Measurements from ENCODE around the gene PUS10. TPM values are rescaled to one million over a fixed set of nuclear protein-coding genes. Genes with fewer than 3 reads are reported as not detected.

PUS10 gene
- total RNA-seq, 1 donor from 2014 or later, result 6.0 TPM

GRCh38 chr2:60963190-60963589 lies 54.9 kb downstream of the PUS10 start:
- H3K27me3 Mint-ChIP-seq (ENCODE audit: unreplicated experiment), result no peaks in the 10 kb centered on the region
- TF ChIP-seq CTCF (IDR thresholded peaks at IDR 0.05), result no peak
- H3K27ac Mint-ChIP-seq (ENCODE audit: unreplicated experiment), result no peak overlapping the region
- H3K9me3 Mint-ChIP-seq (ENCODE audit: unreplicated experiment), result no peaks in the 10 kb centered on the region
- H3K36me3 Mint-ChIP-seq (ENCODE audit: unreplicated experiment), result peaks cover 2% of the 10 kb centered on the region
- DNase-seq (ENCODE audit: extremely low spot score, unreplicated experiment), result no peak
- H3K4me3 Mint-ChIP-seq (ENCODE audit: unreplicated experiment), result no peak overlapping the region
- H3K4me1 Mint-ChIP-seq (ENCODE audit: unreplicated experiment), result no peaks in the 10 kb centered on the region

GRCh38 chr2:60962528-60962927 lies 55.5 kb downstream of the PUS10 start:
- Mint-ChIP-seq H3K27ac (ENCODE audit: unreplicated experiment) (no peak overlapping the region), H3K36me3 (ENCODE audit: unreplicated experiment) (peaks cover 2% of the 10 kb centered on the region), H3K4me1 (ENCODE audit: unreplicated experiment) (no peaks in the 10 kb centered on the region), H3K9me3 (ENCODE audit: unreplicated experiment) (no peaks in the 10 kb centered on the region), H3K4me3 (ENCODE audit: unreplicated experiment) (no peak overlapping the region), H3K27me3 (ENCODE audit: unreplicated experiment) (no peaks in the 10 kb centered on the region)
- TF ChIP-seq CTCF (IDR thresholded peaks at IDR 0.05), result no peak
- no peak for DNase-seq (ENCODE audit: extremely low spot score, unreplicated experiment)

- Mint-ChIP-seq H3K36me3 (ENCODE audit: unreplicated experiment) (peaks cover 2% of the 10 kb centered on the region), H3K9me3 (ENCODE audit: unreplicated experiment) (no peaks in the 10 kb centered on the region), H3K4me3 (ENCODE audit: unreplicated experiment) (no peak overlapping the region), H3K4me1 (ENCODE audit: unreplicated experiment) (no peaks in the 10 kb centered on the region), H3K27me3 (ENCODE audit: unreplicated experiment) (no peaks in the 10 kb centered on the region), H3K27ac (ENCODE audit: unreplicated experiment) (no peak overlapping the region)
- TF ChIP-seq CTCF (IDR thresholded peaks at IDR 0.05), result no peak
- no peak for DNase-seq (ENCODE audit: extremely low spot score, unreplicated experiment)
Observed at GRCh38 chr2:60961457-60961856, 56.6 kb downstream of the PUS10 start.

GRCh38 chr2:60960706-60961105 lies 57.3 kb downstream of the PUS10 start:
- Mint-ChIP-seq H3K27me3 (ENCODE audit: unreplicated experiment) (no peaks in the 10 kb centered on the region), H3K9me3 (ENCODE audit: unreplicated experiment) (no peaks in the 10 kb centered on the region), H3K4me1 (ENCODE audit: unreplicated experiment) (no peaks in the 10 kb centered on the region), H3K4me3 (ENCODE audit: unreplicated experiment) (no peak overlapping the region), H3K36me3 (ENCODE audit: unreplicated experiment) (peaks cover 2% of the 10 kb centered on the region), H3K27ac (ENCODE audit: unreplicated experiment) (no peak overlapping the region)
- TF ChIP-seq CTCF (IDR thresholded peaks at IDR 0.05), result no peak
- DNase-seq (ENCODE audit: extremely low spot score, unreplicated experiment), result no peak

GRCh38 chr2:60959501-60959900 lies 58.6 kb downstream of the PUS10 start:
- Mint-ChIP-seq H3K9me3 (ENCODE audit: unreplicated experiment) (no peaks in the 10 kb centered on the region), H3K27me3 (ENCODE audit: unreplicated experiment) (no peaks in the 10 kb centered on the region), H3K4me1 (ENCODE audit: unreplicated experiment) (no peaks in the 10 kb centered on the region), H3K27ac (ENCODE audit: unreplicated experiment) (peak overlapping the region; percentile 7), H3K4me3 (ENCODE audit: unreplicated experiment) (no peak overlapping the region), H3K36me3 (ENCODE audit: unreplicated experiment) (peaks cover 2% of the 10 kb centered on the region)
- no peak for TF ChIP-seq CTCF (IDR thresholded peaks at IDR 0.05)
- no peak for DNase-seq (ENCODE audit: extremely low spot score, unreplicated experiment)
